GM12865 (cell line): ENCODE results near the gene ABCF2.

Experiments used
- DNase-seq: peaks from one replicate; pipeline ENCODE4 v3.0.0; 2010; ENCODE audit warnings: low read depth
- H3K4me3 ChIP-seq: 2 replicates; pipeline ENCODE4 v1.5.1; 2011; ENCODE audit warnings: mild to moderate bottlenecking, low read depth, low read length, control low read depth
- TF ChIP-seq, protein P1 (sequence below): IDR thresholded peaks from 2 replicates; pipeline ENCODE4 v1.5.1; 2011; ENCODE audit warnings: low read length, control low read depth, low read depth, inconsistent platforms; ENCODE audit not compliant: insufficient read depth; ENCODE audit errors: missing control alignments

Gene ABCF2

DNA sequence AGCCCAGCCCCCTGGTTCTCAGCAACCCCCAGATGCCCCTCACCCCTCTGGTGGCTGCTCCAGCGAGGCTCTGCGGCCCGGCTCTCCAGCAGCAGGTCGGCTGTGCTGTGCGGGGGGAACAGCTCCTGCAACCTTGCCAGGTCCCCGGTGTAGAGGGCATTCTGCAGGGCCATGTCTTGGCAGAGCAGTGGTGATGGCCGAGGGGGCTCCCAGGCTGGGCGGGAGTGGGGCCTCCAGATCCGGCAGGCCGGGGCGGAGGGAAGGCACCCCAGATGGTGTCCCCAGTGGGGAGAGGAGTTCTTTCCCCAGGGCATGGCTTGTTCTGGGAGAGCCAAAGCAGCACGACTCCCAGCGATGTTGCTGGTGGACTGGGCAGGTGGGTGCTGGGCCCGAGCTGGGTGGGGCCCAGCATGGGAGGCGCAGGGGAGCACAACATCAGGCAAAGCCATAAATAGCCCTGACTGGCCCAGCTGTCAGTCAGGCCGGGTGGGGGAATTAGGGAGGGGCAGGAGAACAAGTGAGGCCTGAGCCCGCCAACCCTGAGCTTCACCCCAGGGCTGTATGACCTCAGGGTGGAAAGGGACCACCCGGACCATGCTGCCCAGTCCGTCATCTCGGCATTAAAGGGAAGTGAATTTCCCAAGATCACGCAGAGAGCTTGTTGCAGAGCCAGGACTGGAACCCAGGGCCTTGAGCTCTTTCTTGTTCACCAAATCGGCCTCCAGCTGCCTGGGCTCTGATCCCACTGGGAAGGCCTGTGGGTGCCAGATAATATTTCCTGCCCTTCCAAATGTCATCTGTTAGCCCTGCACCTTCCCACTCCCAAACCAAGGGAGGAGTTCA is 39.4 kb downstream of the ABCF2 start:
- TF ChIP-seq, protein P1, sequence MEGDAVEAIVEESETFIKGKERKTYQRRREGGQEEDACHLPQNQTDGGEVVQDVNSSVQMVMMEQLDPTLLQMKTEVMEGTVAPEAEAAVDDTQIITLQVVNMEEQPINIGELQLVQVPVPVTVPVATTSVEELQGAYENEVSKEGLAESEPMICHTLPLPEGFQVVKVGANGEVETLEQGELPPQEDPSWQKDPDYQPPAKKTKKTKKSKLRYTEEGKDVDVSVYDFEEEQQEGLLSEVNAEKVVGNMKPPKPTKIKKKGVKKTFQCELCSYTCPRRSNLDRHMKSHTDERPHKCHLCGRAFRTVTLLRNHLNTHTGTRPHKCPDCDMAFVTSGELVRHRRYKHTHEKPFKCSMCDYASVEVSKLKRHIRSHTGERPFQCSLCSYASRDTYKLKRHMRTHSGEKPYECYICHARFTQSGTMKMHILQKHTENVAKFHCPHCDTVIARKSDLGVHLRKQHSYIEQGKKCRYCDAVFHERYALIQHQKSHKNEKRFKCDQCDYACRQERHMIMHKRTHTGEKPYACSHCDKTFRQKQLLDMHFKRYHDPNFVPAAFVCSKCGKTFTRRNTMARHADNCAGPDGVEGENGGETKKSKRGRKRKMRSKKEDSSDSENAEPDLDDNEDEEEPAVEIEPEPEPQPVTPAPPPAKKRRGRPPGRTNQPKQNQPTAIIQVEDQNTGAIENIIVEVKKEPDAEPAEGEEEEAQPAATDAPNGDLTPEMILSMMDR = no peak
- no peak overlapping the region for H3K4me3 ChIP-seq
- no peak for DNase-seq

DNA sequence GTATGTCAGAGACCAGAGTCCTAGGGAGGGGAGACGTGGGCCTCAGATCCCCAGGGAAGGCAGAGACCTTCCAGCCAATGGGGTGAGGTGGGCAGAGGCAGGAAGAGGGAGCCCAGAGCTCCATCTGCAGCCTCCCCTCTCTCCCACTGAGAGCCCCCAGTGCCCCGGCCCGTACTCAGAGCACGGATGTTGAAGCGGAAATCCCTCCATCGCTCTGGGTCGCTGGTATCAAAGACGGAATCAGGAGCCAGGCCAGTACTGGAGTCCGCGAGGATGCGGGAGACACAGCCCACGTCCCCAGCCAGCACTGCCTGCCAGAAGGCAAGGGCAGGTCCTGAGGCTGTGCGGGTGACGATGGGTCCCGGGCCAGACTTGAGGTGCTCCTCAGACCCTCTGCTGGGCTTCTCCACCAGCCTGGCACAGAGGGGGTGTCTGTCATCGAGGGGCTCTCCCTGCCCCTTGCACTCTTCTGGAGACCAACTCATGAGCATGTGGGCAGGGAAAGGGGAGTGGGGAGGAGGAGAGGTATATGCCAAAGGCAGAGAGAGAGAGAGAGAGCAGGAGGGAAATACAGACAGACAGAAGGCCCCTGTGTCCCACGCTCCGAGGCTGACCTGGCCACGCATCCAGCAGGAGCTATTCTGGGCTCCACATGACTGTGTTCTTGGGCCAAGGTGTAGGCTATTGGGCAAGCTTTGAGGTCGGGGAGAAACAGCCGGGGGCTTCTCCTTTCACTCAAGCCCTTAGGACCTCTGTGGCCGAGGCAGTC is 40.2 kb downstream of the ABCF2 start, which contains the start of gene ASB10:
Gene ASB10, minus strand, starts transcription at position 611 of the 769 bp plus-strand sequence. Its CDS starts 120 bp downstream, at position 491.
- TF ChIP-seq, protein P1 = no peak
- H3K4me3 ChIP-seq = no peak within 1 kb of the TSS
- DNase-seq = no peak

DNA sequence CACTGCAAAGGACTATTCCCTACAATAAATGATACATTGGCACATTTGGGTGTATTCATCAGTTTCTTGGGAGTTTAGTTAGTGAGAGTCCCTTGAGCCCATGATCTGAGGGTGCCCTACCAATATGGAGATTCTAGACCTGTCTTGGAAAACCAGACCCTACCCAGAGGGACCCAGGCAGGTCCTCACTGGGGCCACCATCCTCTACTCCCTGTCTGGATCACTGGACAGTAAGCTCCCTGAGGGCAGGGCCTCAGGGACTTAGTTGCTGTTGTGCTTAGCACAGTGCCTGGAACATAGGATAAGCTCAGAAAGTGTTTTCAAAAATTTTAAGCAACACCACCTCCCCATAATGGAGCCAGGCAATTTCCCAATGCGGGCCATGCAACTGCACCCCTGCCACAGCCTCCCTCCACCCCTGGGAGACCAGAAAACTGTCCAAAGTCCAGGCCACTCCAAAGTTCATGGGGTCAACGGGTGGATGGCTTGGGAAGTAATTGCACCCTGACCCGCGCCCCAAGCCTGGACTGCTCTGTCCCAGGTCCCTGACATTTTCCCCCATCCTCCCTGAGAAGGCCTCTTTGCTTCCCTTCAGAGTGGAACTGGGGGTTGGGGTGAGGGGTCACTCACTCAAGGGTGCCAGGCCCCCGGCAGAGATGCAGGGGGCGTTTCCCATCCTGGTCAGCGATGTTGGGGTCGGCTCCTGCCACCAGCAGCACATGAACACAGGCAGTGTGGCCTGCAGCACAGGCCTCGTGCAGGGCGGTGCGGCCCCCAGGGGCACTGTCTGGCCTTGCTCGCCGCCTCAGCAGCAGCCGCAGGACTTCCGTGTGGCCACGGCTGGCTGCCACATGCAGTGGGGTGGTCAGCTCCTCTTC is 41.0 kb downstream of the ABCF2 start:
- DNase-seq = no peak
- no peak overlapping the region for H3K4me3 ChIP-seq
- TF ChIP-seq, protein P1 = no peak

DNA sequence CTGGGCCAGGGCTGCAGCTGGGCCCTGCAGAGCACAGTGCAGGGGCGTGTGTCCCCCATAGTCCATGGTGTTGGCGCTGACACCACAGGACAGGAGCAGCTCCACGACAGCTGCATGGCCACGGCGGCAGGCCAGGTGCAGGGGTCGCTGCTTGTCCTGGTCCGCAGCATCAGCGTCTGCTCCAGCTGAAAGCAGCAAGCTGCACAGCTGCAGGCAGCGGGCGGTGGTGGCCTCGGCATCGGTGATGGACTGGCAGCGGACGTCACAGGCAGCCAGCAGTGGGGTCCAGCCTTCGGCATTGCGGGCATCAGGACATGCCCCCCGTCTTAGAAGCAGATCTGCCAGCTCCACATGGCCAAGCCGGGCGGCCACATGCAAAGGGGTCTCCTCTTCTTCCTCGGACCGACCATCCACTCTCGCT is 46.0 kb downstream of the ABCF2 start:
- H3K4me3 ChIP-seq = no peak overlapping the region
- DNase-seq = no peak
- TF ChIP-seq, protein P1 = no peak

DNA sequence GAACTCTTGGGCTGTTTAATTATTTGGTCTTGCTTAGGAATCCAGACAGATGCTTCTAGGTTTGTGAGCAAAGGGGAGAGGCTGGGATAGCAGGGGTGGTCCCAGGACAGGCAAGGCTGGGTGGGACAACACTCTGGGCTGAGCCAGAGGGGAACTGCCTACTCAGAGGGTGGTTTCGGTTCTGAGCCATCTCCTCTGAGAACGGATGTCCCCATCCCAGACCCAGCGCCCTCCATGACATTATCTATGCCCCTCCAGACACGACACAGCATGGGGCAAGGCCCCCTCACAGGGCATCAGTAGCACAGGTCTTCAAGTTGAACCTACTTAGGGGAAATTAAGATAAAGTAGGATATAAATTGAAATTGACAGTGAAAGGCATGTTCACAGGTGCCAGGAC is 47.1 kb downstream of the ABCF2 start:
- no peak for DNase-seq
- no peak overlapping the region for H3K4me3 ChIP-seq
- TF ChIP-seq, protein P1 = no peak

DNA sequence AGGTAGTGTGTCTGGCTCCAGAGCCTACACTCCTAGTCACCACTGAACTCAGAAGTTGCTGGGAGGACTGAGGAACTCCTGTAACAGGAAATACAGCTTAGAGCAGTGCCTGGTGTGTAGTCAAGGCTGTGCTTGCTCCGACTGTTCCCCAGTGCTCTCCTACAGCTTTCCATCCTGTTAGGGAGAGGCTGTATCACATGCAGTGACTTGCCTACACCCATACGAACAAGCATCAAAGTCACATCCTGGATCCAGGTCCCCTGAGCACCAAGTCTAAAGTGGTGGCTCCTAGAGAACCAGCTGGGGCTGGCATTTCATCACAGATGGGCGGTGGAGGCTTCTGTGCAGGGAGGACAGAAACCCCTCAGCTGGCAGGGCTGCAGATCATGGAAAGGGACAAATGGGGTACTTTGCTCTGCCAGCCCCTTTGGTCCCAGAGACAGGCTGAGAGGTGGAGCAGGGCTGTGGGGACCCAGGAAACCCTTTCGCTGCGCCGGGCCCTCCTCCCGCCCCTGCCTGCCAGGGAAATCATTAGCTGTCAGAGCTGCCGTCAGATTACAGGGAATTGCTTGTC is 47.6 kb downstream of the ABCF2 start:
- no peak for DNase-seq
- TF ChIP-seq, protein P1 = no peak
- no peak overlapping the region for H3K4me3 ChIP-seq
